NT2/D1 (cell line): ENCODE results near the gene BABAM1.
A peak's percentile ranks its signal among the peaks of the same experiment; 100 is the strongest.

Source experiments
- DNase-seq: peaks from one replicate; pipeline ENCODE4 v3.0.0-alpha.2; 2011; ENCODE audit warnings: low read depth, low spot score
- H3K27me3 ChIP-seq: 2 replicates; pipeline ENCODE4 v1.6.0; 2011; ENCODE audit warnings: mild to moderate bottlenecking; ENCODE audit not compliant: insufficient read length, insufficient read depth
- H3K36me3 ChIP-seq: 2 replicates; pipeline ENCODE4 v1.6.1; 2011; ENCODE audit warnings: mild to moderate bottlenecking, low read length, mixed read lengths; ENCODE audit not compliant: insufficient read depth, insufficient read length
- H3K4me1 ChIP-seq: 2 replicates; pipeline ENCODE4 v1.5.1; 2011; ENCODE audit not compliant: insufficient read depth, insufficient read length
- H3K4me3 ChIP-seq: 2 replicates; pipeline ENCODE4 v1.5.1; 2011; ENCODE audit warnings: low read depth; ENCODE audit not compliant: insufficient read length
- H3K9ac ChIP-seq: 2 replicates; pipeline ENCODE4 v1.6.0; 2011; ENCODE audit warnings: low read depth; ENCODE audit not compliant: insufficient read length
- H3K9me3 ChIP-seq: 2 replicates; pipeline ENCODE4 v1.5.1; 2011; ENCODE audit warnings: mild to moderate bottlenecking, low read length; ENCODE audit not compliant: insufficient read depth
- SUZ12 ChIP-seq: IDR thresholded peaks from 2 replicates; pipeline ENCODE4 v1.6.1; 2011; ENCODE audit not compliant: insufficient read length, insufficient read depth; ENCODE audit errors: extremely low read depth
- YY1 ChIP-seq: IDR thresholded peaks from 2 replicates; pipeline ENCODE4 v1.6.1; 2011; ENCODE audit not compliant: insufficient read length, insufficient read depth
- ZNF274 ChIP-seq: IDR thresholded peaks from 2 replicates; pipeline ENCODE4 v1.6.1; 2011; ENCODE audit warnings: mild to moderate bottlenecking, low read depth, low read length

Gene BABAM1

GRCh38 chr19:17281391-17282304 lies 14.4 kb downstream of the BABAM1 start, which contains the start of gene ANKLE1:
Gene ANKLE1, plus strand, starts transcription at chr19:17281901. Its CDS starts 20 bp downstream, at chr19:17281921.
- peaks cover 6% of the 10 kb centered on the region for H3K4me1 ChIP-seq
- peak within 1 kb of the TSS; percentile 93 for H3K9ac ChIP-seq
- no peaks in the 10 kb centered on the region for H3K27me3 ChIP-seq
- H3K9me3 ChIP-seq: peaks cover 8% of the 10 kb centered on the region; the same call in 1 of the 2 replicates
- no peak for DNase-seq
- no peak for TF ChIP-seq ZNF274
- no peak for TF ChIP-seq YY1
- no peak for TF ChIP-seq SUZ12
- peaks cover 60% of the 10 kb centered on the region for H3K36me3 ChIP-seq
- peak within 1 kb of the TSS; percentile 70 for H3K4me3 ChIP-seq

- DNase-seq: peak; percentile 69
- Histone ChIP-seq H3K4me3 (peak overlapping the region; percentile 70), H3K4me1 (peaks cover 6% of the 10 kb centered on the region), H3K9ac (peak overlapping the region; percentile 93), H3K36me3 (peaks cover 53% of the 10 kb centered on the region), H3K27me3 (no peaks in the 10 kb centered on the region), H3K9me3 (peaks cover 8% of the 10 kb centered on the region; the same call in 1 of the 2 replicates)
- TF ChIP-seq ZNF274: no peak
- TF ChIP-seq YY1: no peak
- no peak for TF ChIP-seq SUZ12
These were observed 15.4 kb downstream of the BABAM1 start for GRCh38 chr19:17282488-17283125.

- no peaks in the 10 kb centered on the region for H3K27me3 ChIP-seq
- no peak for DNase-seq
- H3K36me3 ChIP-seq: peaks cover 47% of the 10 kb centered on the region
- TF ChIP-seq SUZ12 (no peak), ZNF274 (no peak), YY1 (no peak)
- H3K9me3 ChIP-seq: peaks cover 8% of the 10 kb centered on the region; the same call in 1 of the 2 replicates
- H3K4me1 ChIP-seq: peaks cover 6% of the 10 kb centered on the region
- H3K9ac ChIP-seq: no peak overlapping the region
- no peak overlapping the region for H3K4me3 ChIP-seq
These were observed 16.3 kb downstream of the BABAM1 start for GRCh38 chr19:17283504-17283996.

- TF ChIP-seq SUZ12 (no peak), ZNF274 (no peak), YY1 (no peak)
- Histone ChIP-seq H3K36me3 (peaks cover 35% of the 10 kb centered on the region), H3K4me3 (no peak overlapping the region), H3K9me3 (peaks cover 8% of the 10 kb centered on the region; the same call in 1 of the 2 replicates), H3K9ac (no peak overlapping the region), H3K4me1 (peaks cover 8% of the 10 kb centered on the region), H3K27me3 (no peaks in the 10 kb centered on the region)
- DNase-seq: no peak
These were observed 18.3 kb downstream of the BABAM1 start for GRCh38 chr19:17285415-17286135.

GRCh38 chr19:17286263-17286662 lies 19.0 kb downstream of the BABAM1 start:
- TF ChIP-seq ZNF274 (no peak), YY1 (no peak), SUZ12 (no peak)
- Histone ChIP-seq H3K27me3 (no peaks in the 10 kb centered on the region), H3K9me3 (peaks cover 8% of the 10 kb centered on the region; the same call in 1 of the 2 replicates), H3K36me3 (peaks cover 35% of the 10 kb centered on the region), H3K4me3 (no peak overlapping the region), H3K9ac (no peak overlapping the region), H3K4me1 (peaks cover 8% of the 10 kb centered on the region)
- DNase-seq: no peak

GRCh38 chr19:17286752-17287151 lies 19.5 kb downstream of the BABAM1 start:
- Histone ChIP-seq H3K9ac (no peak overlapping the region), H3K9me3 (peaks cover 8% of the 10 kb centered on the region; the same call in 1 of the 2 replicates), H3K4me3 (no peak overlapping the region), H3K27me3 (no peaks in the 10 kb centered on the region), H3K4me1 (peaks cover 8% of the 10 kb centered on the region), H3K36me3 (peaks cover 35% of the 10 kb centered on the region)
- TF ChIP-seq YY1 (no peak), SUZ12 (no peak), ZNF274 (no peak)
- DNase-seq: no peak
